Mesothelial cell of epicardium (in vitro differentiated cells): ENCODE data around the gene PPP6R2. TPM values are rescaled to one million over a fixed set of nuclear protein-coding genes. Genes with fewer than 3 reads are reported as not detected.

ENCODE experiments used
- DNase-seq, 2 experiments: peaks; one replicate each; pipeline ENCODE4 v3.0.0; 2021; ENCODE audit warnings: low spot score in 2 of 2; ENCODE audit not compliant: unreplicated experiment in 2 of 2
- H3K27ac Mint-ChIP-seq: 2 replicates; pipeline ENCODE4 v1.8.0; 2021; ENCODE audit warnings: mixed read lengths
- H3K27me3 Mint-ChIP-seq: 2 replicates; pipeline ENCODE4 v1.8.0; 2021; ENCODE audit warnings: low read depth, mixed read lengths
- H3K36me3 Mint-ChIP-seq: 2 replicates; pipeline ENCODE4 v1.8.0; 2021; ENCODE audit warnings: mixed read lengths
- H3K4me1 Mint-ChIP-seq: 2 replicates; pipeline ENCODE4 v1.8.0; 2021; ENCODE audit warnings: mixed read lengths
- H3K4me3 Mint-ChIP-seq: 2 replicates; pipeline ENCODE4 v1.8.0; 2021; ENCODE audit warnings: mild to moderate bottlenecking, moderate library complexity, mixed read lengths
- H3K9me3 Mint-ChIP-seq: 2 replicates; pipeline ENCODE4 v1.8.0; 2021; ENCODE audit warnings: mixed read lengths
- CTCF ChIP-seq: fragments of 200-600 bp; sonication (generic); IDR thresholded peaks from one replicate; pipeline ENCODE4 v1.5.0; 2021; ENCODE audit warnings: antibody characterized with exemption; ENCODE audit not compliant: unreplicated experiment
- total RNA-seq: library from RNA; stranded (reverse); gene quantifications from 3 replicates; pipeline ENCODE4 v1.2.1, GENCODE V29; 2021

PPP6R2 gene
- total RNA-seq, 1 donor from 2014 or later = 83.7 TPM

- Mint-ChIP-seq H3K27me3 (no peaks in the 10 kb centered on the region), H3K4me3 (no peak overlapping the region), H3K9me3 (no peaks in the 10 kb centered on the region), H3K36me3 (peaks cover 25% of the 10 kb centered on the region), H3K4me1 (peaks cover 2% of the 10 kb centered on the region), H3K27ac (no peak overlapping the region)
- no peak for TF ChIP-seq CTCF
- DNase-seq = no peak
Measured at GRCh38 chr22:50461536-50461935, 118.4 kb downstream of the PPP6R2 start.

DNA sequence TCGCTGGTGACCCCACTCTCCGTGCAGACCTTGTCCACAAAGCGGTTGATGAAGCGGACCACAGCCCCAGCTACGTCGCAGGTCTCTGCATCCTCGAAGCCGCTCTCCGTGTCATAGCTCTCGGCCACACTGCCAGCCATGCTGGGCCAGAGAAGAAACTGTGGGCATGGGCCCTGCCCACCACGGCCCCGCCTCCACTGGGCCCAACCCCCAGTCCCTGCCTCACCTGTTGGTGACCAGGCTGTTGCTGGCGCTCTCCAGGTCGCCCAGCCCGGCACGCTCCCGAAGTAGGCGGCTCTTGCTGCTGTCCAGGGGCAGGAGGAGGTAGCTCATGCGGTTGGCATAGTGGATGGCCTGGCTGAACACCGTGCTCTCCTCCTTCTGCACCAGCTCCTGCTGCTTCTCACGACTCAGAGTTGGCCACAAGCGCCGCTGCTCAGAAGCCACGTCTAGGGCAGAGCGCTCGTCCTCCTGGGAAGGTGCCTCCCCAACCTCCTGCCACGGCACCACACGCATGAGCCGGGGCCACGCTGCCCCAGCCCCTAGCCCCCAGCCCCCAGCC, 118.9 kb downstream of the PPP6R2 start:
- Mint-ChIP-seq H3K9me3 (no peaks in the 10 kb centered on the region), H3K27me3 (no peaks in the 10 kb centered on the region), H3K4me1 (peaks cover 2% of the 10 kb centered on the region), H3K4me3 (no peak overlapping the region), H3K27ac (no peak overlapping the region), H3K36me3 (peaks cover 25% of the 10 kb centered on the region)
- no peak for TF ChIP-seq CTCF
- no peak for DNase-seq

GRCh38 chr22:50463188-50463900, 120.2 kb downstream of the PPP6R2 start:
- no peak for DNase-seq
- H3K27me3 Mint-ChIP-seq = no peaks in the 10 kb centered on the region
- TF ChIP-seq CTCF = no peak
- no peaks in the 10 kb centered on the region for H3K9me3 Mint-ChIP-seq
- H3K27ac Mint-ChIP-seq = no peak overlapping the region
- H3K4me3 Mint-ChIP-seq = no peak overlapping the region
- peaks cover 21% of the 10 kb centered on the region for H3K36me3 Mint-ChIP-seq
- H3K4me1 Mint-ChIP-seq = peaks cover 2% of the 10 kb centered on the region

DNA sequence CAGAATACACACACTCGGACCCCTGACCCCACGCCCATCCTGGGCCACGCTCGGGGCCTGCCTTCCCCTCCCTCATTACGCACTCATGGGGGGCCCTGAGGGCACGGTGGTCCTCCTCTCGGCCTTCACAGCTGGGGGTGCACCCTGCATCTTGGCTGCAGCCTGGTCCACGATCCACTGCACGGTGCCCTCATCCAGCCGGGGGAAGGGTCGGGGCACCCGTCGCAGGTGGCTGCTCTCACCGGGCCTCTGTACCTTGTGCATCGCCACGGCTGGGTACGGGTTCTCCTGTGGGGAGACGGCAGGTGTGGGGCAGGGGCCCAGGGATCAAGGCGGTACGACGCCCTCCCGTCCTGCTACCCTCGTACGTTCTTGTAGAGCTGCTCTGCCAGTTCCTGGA, 121.3 kb downstream of the PPP6R2 start:
- Mint-ChIP-seq H3K9me3 (no peaks in the 10 kb centered on the region), H3K4me3 (no peak overlapping the region), H3K27me3 (no peaks in the 10 kb centered on the region), H3K36me3 (peaks cover 16% of the 10 kb centered on the region), H3K4me1 (peaks cover 2% of the 10 kb centered on the region), H3K27ac (no peak overlapping the region)
- DNase-seq = no peak
- TF ChIP-seq CTCF = no peak

DNA sequence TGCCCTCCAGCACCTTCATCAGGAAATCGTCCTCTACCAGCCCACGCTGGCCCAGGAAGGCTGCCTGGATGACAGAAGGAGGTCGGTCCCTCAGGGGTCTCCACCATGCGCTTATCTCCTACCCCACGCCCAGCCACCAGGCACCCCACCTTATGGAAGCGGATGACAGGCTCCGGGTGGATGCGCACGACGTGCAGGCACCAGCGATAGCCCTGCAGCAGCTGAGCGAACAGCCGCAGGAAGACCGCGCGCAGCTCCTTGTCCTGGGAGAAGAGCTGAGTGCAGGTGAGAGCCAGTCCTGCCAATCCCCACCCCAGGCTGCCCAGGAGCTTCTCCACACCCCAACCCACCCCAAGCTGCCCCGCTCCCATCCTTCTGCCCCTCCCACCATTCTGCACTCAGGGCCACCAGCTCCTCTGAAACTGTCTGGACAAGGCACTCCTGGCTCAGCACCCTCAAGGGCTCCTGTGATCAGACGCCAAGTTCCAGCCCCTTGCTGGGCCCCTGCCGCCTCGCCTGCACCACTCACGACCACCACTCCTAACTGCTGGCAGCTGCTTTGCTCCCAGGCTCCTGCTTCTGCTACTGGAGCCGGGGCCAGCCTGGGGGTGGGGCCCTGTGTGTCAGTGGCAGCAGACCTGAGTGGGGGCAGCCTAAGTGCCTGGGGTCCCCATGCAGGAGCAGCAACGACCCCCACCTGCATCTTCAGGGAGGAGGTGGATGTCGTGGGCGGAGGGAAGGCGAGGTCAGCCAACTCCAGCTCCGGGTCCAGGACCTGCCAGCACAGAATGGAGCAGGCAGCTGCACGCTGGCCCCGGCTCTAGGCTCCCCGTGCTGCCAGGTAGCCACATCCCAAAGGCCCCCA, 122.2 kb downstream of the PPP6R2 start:
- H3K4me1 Mint-ChIP-seq = peaks cover 3% of the 10 kb centered on the region
- TF ChIP-seq CTCF = no peak
- no peak overlapping the region for H3K4me3 Mint-ChIP-seq
- H3K27me3 Mint-ChIP-seq = no peaks in the 10 kb centered on the region
- DNase-seq = no peak
- H3K27ac Mint-ChIP-seq = no peak overlapping the region
- no peaks in the 10 kb centered on the region for H3K9me3 Mint-ChIP-seq
- H3K36me3 Mint-ChIP-seq = peaks cover 14% of the 10 kb centered on the region
